ENCODE data around the gene SIRT7. TPM values are rescaled to one million over a fixed set of nuclear protein-coding genes. Genes with fewer than 3 reads are reported as not detected.

SIRT7 gene
- polyA plus RNA-seq, 1 of the 3 experiments (the other 2 are of a cell fraction): 32.6 TPM

- peaks cover 24 to 59% of the 10 kb centered on the region in 2 experiments; a peak in 3 of 4 replicates for H3K4me1 ChIP-seq (ENCODE audit: control insufficient read depth in 1 of 2, insufficient read depth in 2 of 2, low read depth in 1 of 2, low read length in 1 of 2)
- H3K36me3 ChIP-seq (replicated peaks in 1 of 2; ENCODE audit: control insufficient read depth in 1 of 2, insufficient read depth in 2 of 2, low read length in 1 of 2): peaks cover 33 to 48% of the 10 kb centered on the region in 2 experiments
- H3K9me3 ChIP-seq: no peaks in the 10 kb centered on the region
- H2AFZ ChIP-seq (ENCODE audit: low read depth): no peak overlapping the region
- peaks cover 55% of the 10 kb centered on the region for H4K20me1 ChIP-seq (ENCODE audit: insufficient read depth)
- peak overlapping the region; percentile 86 to 95 for H3K27ac ChIP-seq (ENCODE audit: low read depth in 2 of 2, low read length in 1 of 2)
- peak; percentile 51 for DNase-seq
- peak overlapping the region; percentile 42; the same call in 1 of the 2 replicates for H3K9ac ChIP-seq
- H3K4me2 ChIP-seq: peak overlapping the region; percentile 99; the same call in 1 of the 2 replicates
- peaks cover 78% of the 10 kb centered on the region for H3K79me2 ChIP-seq (ENCODE audit: insufficient read depth)
- no peak overlapping the region; a peak in 1 of 4 replicates for H3K4me3 ChIP-seq (ENCODE audit: low read depth in 2 of 2, low read length in 1 of 2)
- CTCF ChIA-PET: interaction anchor here (0.8 to 6.9 kb wide), 19 partner anchors 9 to 162 kb away, joined by 3 to 54 read pairs (median 10); partner anchors contain the start of genes ALYREF, ANAPC11, CENPX and LRRC45
- H3K9me2 ChIP-seq: no peaks in the 10 kb centered on the region
- peaks cover 69% of the 10 kb centered on the region for H3F3A ChIP-seq (replicated peaks; ENCODE audit: insufficient read depth)
- no peaks in the 10 kb centered on the region for H3K27me3 ChIP-seq (ENCODE audit: insufficient read depth)
- whole genome bisulfite sequencing (ENCODE audit: low lambda C conversion rate): 59% methylated on average over 21 of the region's 28 CpGs
- POLR2A ChIA-PET: interaction anchor here (1.1 to 2.5 kb wide), 2 partner anchors 43 to 58 kb away, joined by 3 to 9 read pairs; partner anchors contain the start of gene PCYT2
- TF ChIP-seq JUND (IDR thresholded peaks at IDR 0.05) (peak; percentile 18; the same call in 1 of the 2 replicates), POLR2AphosphoS5 (IDR thresholded peaks at IDR 0.05; ENCODE audit: low read depth, low read length) (peak; percentile 58; the same call in 1 of the 2 replicates), RFX5 (IDR thresholded peaks at IDR 0.05; ENCODE audit: low read length) (no peak), FOSL2 (IDR thresholded peaks at IDR 0.05; ENCODE audit: borderline replicate concordance, low read depth) (no peak), MXI1 (IDR thresholded peaks at IDR 0.05; ENCODE audit: low read depth, low read length) (no peak), TCF12 (IDR thresholded peaks at IDR 0.05) (no peak), REST (IDR thresholded peaks at IDR 0.05; ENCODE audit: low read depth, low read length) (no peak), MAX (IDR thresholded peaks at IDR 0.05; ENCODE audit: low read depth) (no peak), MEF2A (IDR thresholded peaks at IDR 0.05; ENCODE audit: borderline replicate concordance, low read depth) (no peak), SMC3 (IDR thresholded peaks at IDR 0.05; ENCODE audit: low read depth, low read length) (no peak), EP300 (IDR thresholded peaks at IDR 0.05; ENCODE audit: borderline replicate concordance in 1 of 2, low read depth in 1 of 2, low read length in 1 of 2) (no peak), CHD2 (IDR thresholded peaks at IDR 0.05; ENCODE audit: low read length, partially characterized antibody) (peak; percentile 21), ZBTB33 (IDR thresholded peaks at IDR 0.05; ENCODE audit: borderline replicate concordance, low read depth) (peak; percentile 44; the same call in 1 of the 2 replicates), USF2 (IDR thresholded peaks at IDR 0.05; ENCODE audit: borderline replicate concordance, low read depth, low read length) (no peak), RAD21 (IDR thresholded peaks at IDR 0.05; ENCODE audit: low read length) (no peak), GABPA (IDR thresholded peaks at IDR 0.05; ENCODE audit: low read depth) (no peak; the same call in 1 of the 2 replicates), YY1 (IDR thresholded peaks at IDR 0.05; ENCODE audit: low read depth) (no peak), IRF3 (IDR thresholded peaks at IDR 0.05; ENCODE audit: low read depth, low read length) (no peak), RXRA (IDR thresholded peaks at IDR 0.05; ENCODE audit: borderline replicate concordance, low read depth) (no peak), FOXM1 (IDR thresholded peaks at IDR 0.05; ENCODE audit: low read depth) (no peak), FOXJ3 (CRISPR knock-in tag; IDR thresholded peaks at IDR 0.05) (no peak), ELF1 (IDR thresholded peaks at IDR 0.05) (peak; percentile 43; the same call in 1 of the 2 replicates), USF1 (IDR thresholded peaks at IDR 0.05; ENCODE audit: borderline replicate concordance, low read depth) (no peak), GATA2 (CRISPR knock-in tag; IDR thresholded peaks at IDR 0.05) (no peak), TAF1 (IDR thresholded peaks at IDR 0.05; ENCODE audit: borderline replicate concordance, low read depth, low read length) (no peak)
Observed at GRCh38 chr17:81867991-81868673, 49.8 kb downstream of the SIRT7 start.
